ENCODE data around the gene CCDC97. TPM values are rescaled to one million over a fixed set of nuclear protein-coding genes. Genes with fewer than 3 reads are reported as not detected.
A peak's percentile ranks its signal among the peaks of the same experiment; 100 is the strongest.

CCDC97 gene
- total RNA-seq, 1 donor from 2014 or later: 16.9 TPM

DNA sequence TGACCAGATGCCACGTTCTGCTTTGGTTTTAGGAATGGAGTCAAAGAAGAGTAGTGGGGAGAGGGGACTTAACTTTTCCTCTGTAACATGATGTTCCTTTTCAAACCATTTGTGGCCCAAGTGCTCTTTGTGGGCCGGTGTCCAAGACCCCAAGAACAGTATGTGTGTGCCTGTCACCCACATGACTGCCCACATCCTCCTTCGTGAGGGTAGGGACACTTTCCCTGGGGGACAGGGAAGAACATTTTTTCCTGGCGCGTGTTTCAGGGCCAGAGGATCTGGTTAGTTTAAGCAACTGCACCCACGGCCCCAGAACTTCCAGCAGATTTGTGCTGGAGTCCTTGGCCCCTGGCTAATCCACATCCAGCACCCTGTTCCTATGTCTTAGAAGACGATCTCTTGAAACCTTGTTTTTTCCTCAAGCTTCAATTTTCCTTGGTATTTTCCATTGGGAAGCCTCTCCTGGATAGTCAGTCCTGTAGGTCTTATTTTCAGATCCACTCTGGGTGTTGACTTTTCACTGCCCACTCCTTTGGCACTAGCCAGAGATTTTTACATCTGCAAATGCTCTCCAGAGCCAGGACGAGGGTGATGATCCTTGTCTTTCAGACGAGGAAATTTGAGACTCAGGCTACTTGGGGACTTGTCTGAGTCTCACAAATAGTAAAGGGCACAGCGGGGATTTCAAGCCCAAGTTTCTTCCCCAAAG lies 10.8 kb upstream of the CCDC97 start:
- intact Hi-C loops (cut with DNase I): no loop called here
- H3K4me3 ChIP-seq: no peak overlapping the region
- TF ChIP-seq, protein P1, sequence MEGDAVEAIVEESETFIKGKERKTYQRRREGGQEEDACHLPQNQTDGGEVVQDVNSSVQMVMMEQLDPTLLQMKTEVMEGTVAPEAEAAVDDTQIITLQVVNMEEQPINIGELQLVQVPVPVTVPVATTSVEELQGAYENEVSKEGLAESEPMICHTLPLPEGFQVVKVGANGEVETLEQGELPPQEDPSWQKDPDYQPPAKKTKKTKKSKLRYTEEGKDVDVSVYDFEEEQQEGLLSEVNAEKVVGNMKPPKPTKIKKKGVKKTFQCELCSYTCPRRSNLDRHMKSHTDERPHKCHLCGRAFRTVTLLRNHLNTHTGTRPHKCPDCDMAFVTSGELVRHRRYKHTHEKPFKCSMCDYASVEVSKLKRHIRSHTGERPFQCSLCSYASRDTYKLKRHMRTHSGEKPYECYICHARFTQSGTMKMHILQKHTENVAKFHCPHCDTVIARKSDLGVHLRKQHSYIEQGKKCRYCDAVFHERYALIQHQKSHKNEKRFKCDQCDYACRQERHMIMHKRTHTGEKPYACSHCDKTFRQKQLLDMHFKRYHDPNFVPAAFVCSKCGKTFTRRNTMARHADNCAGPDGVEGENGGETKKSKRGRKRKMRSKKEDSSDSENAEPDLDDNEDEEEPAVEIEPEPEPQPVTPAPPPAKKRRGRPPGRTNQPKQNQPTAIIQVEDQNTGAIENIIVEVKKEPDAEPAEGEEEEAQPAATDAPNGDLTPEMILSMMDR (IDR thresholded peaks at IDR 0.05): no peak
- TF ChIP-seq POLR2A (IDR thresholded peaks at IDR 0.05) (no peak), POLR2AphosphoS5 (IDR thresholded peaks at IDR 0.05; ENCODE audit: insufficient read depth in 1 of 2, low read depth in 1 of 2) (no peak)
- no peak for DNase-seq (ENCODE audit: extremely low spot score in 2 of 2)
- H3K27me3 ChIP-seq: no peaks in the 10 kb centered on the region
- H3K36me3 ChIP-seq: peaks cover 0 to 60% of the 10 kb centered on the region in 2 donors
- H3K9me3 ChIP-seq: no peaks in the 10 kb centered on the region
- peaks cover 49% of the 10 kb centered on the region for H3K4me1 ChIP-seq
- H3K27ac ChIP-seq: peak overlapping the region; percentile 69

DNA sequence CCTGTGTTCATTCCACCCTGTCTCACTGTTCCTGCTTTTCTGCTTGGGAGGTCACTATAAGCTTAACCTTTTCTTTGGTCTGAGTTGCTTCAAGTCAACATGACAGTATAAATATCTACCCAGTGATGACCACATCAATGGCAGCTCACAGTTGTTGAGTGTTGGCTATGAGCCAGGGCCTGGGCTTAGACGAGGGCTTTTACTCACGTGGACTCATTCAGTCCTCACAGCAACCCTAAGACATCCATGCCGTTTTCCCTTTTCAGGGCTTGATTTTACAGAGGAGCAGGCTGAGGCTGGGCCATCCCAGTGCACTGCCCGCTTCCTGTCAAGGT lies 10.2 kb upstream of the CCDC97 start:
- intact Hi-C loops (cut with DNase I): loop anchor here (10.0 kb wide), 1 partner anchor 95 kb away; no protein-coding TSS in a partner anchor
- Histone ChIP-seq H3K27ac (peak overlapping the region; percentile 69), H3K4me1 (peaks cover 49% of the 10 kb centered on the region), H3K4me3 (no peak overlapping the region), H3K27me3 (no peaks in the 10 kb centered on the region), H3K9me3 (no peaks in the 10 kb centered on the region), H3K36me3 (peaks cover 0 to 60% of the 10 kb centered on the region in 2 donors)
- no peak for DNase-seq (ENCODE audit: extremely low spot score in 2 of 2)
- TF ChIP-seq POLR2A (IDR thresholded peaks at IDR 0.05): no peak
- TF ChIP-seq POLR2AphosphoS5 (IDR thresholded peaks at IDR 0.05; ENCODE audit: insufficient read depth in 1 of 2, low read depth in 1 of 2): no peak
- TF ChIP-seq, protein P1 (IDR thresholded peaks at IDR 0.05): no peak

DNA sequence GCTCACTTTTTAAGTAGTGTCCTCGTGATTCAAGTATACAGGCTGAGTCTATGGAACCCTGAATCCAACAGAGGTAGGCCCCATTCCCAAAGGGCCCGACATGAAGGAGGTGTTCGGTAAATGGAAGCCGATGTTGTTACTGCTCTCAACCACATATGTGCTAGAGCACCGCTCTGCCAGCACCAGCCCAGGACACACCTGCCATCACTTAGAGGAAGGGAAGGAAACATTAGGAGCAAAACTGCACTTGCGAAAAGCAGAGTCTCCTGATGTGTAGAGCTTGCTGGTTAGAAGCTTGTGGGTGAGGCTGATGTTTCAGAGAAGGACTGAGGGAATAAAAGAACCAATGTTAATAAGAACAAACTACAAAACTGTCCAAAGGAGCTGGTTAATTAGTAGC lies 9.4 kb upstream of the CCDC97 start:
- H3K27ac ChIP-seq: peak overlapping the region; percentile 69
- intact Hi-C loops (cut with DNase I): loop anchor here (10.0 kb wide), 1 partner anchor 96 kb away; no protein-coding TSS in a partner anchor
- TF ChIP-seq POLR2AphosphoS5 (IDR thresholded peaks at IDR 0.05; ENCODE audit: insufficient read depth in 1 of 2, low read depth in 1 of 2): no peak
- TF ChIP-seq, protein P1 (IDR thresholded peaks at IDR 0.05): no peak
- no peak for TF ChIP-seq POLR2A (IDR thresholded peaks at IDR 0.05)
- no peaks in the 10 kb centered on the region for H3K27me3 ChIP-seq
- DNase-seq (ENCODE audit: extremely low spot score in 2 of 2): no peak
- H3K4me3 ChIP-seq: no peak overlapping the region
- no peaks in the 10 kb centered on the region for H3K9me3 ChIP-seq
- H3K4me1 ChIP-seq: peaks cover 49% of the 10 kb centered on the region
- peaks cover 0 to 60% of the 10 kb centered on the region in 2 donors for H3K36me3 ChIP-seq

DNA sequence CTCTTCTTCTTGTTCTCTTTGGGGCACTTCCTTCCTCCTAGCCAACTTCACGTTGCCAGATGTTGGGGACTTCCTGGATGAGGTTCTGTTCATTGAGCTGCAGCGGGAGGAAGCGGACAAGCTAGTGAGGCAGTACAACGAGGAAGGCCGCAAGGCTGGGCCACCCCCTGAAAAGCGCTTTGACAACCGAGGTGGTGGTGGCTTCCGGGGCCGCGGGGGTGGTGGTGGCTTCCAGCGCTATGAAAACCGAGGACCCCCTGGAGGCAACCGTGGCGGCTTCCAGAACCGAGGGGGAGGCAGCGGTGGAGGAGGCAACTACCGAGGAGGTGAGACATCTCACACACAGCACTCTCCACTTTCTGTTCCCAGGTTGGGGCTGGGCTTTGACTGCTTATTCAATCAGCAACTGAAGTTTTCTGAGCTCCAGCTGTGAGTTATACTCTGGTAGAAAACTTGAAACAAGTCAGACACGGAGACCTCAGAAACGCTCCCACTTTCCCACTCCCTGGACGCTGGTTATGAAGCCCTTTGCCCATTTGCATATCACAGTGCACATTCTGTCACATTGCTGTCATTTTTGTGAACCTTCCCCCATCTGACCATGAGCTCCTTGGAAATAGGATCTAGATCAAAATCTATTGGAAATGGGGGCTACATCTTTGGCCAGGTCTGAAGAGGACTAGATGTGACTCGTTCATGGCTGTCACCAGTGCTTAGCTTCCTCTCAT lies 7.2 kb upstream of the CCDC97 start:
- no peaks in the 10 kb centered on the region for H3K9me3 ChIP-seq
- no peak for DNase-seq (ENCODE audit: extremely low spot score in 2 of 2)
- peaks cover 28% of the 10 kb centered on the region for H3K4me1 ChIP-seq
- peaks cover 0 to 60% of the 10 kb centered on the region in 2 donors for H3K36me3 ChIP-seq
- no peak overlapping the region for H3K27ac ChIP-seq
- H3K4me3 ChIP-seq: no peak overlapping the region
- TF ChIP-seq POLR2AphosphoS5 (IDR thresholded peaks at IDR 0.05; ENCODE audit: insufficient read depth in 1 of 2, low read depth in 1 of 2): no peak
- TF ChIP-seq POLR2A (IDR thresholded peaks at IDR 0.05): no peak
- TF ChIP-seq, protein P1 (IDR thresholded peaks at IDR 0.05): no peak
- no peaks in the 10 kb centered on the region for H3K27me3 ChIP-seq
- intact Hi-C loops (cut with DNase I): loop anchor here (10.0 kb wide), 1 partner anchor 98 kb away; no protein-coding TSS in a partner anchor
